Measurements from ENCODE around the gene LPIN1. TPM values are rescaled to one million over a fixed set of nuclear protein-coding genes. Genes with fewer than 3 reads are reported as not detected.
A peak's percentile ranks its signal among the peaks of the same experiment; 100 is the strongest.
"Not testable (repeated sequence)": the region's sequence is repeated elsewhere in the genome, so short reads cannot be mapped to it uniquely, and the experiment has no call there.

Gene LPIN1
- total RNA-seq, 1 donor from 2014 or later = 13.1 TPM

DNA sequence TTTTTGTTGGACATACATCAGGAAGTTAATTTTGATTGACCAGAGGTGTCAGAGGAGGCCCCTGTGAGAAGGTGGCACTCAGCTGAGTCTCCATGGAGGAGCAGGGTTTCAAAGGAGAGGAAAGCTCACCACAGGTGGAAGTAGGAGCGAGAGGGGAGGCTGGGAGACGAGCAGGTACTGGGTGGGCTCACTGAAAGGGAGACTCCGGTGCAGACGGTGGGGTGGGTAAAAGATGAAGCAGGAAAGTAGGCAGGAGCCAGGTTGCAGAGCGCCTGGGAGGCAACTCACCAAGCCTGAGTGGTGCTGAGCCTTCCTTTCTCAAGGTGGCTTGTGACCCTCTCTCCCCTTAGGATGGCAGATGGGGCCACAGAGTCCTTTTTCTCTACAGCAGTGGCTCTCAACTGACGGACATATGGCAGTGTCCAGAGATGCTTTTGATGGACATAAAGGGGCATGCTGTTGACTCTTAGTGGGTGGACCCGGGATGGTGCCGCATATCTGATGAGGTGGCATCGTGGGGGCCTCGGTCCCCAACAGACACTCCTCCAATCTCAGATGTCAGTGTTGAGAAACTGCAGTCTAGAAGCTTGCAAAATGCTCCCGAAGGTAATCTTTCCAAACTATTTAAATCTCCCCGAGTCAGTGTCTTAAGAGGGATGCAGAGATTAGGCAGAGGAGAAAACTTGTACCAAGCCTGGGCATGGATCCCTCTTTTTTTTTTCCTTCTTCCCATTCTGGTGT, 64.0 kb downstream of the LPIN1 start:
- DNase-seq (ENCODE audit: low read depth in 2 of 2) = no peak

DNA sequence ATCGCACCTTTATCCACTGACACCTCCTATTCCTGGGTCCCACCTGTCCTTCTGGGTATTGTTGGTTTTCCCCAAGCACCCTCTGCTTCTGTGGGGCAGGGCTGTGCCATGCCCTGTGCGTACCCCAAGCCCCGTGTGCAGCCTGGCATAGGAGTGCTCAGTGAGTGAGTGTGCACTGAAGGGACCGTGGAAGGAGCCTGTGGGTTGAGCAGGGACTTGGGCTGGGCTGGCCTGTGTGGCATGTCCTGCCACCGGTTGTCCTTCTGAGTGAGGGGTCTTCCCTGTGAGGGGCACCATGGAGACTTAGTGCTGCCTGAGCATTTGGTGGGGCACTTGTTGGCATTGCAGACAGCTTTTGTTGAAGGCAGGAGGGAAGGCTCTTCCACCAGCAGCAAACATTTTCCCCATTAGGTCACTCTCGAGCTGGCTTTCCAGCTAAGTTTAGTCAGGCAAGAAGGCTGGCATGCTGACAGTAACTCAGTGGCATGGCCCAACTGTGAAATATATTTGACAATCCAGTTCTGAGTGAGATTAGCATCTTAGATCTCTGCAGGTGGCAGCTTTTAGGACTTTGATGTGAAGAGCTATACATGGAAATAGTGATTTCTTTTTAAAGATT, 64.7 kb downstream of the LPIN1 start:
- DNase-seq (ENCODE audit: low read depth in 2 of 2) = no peak

DNA sequence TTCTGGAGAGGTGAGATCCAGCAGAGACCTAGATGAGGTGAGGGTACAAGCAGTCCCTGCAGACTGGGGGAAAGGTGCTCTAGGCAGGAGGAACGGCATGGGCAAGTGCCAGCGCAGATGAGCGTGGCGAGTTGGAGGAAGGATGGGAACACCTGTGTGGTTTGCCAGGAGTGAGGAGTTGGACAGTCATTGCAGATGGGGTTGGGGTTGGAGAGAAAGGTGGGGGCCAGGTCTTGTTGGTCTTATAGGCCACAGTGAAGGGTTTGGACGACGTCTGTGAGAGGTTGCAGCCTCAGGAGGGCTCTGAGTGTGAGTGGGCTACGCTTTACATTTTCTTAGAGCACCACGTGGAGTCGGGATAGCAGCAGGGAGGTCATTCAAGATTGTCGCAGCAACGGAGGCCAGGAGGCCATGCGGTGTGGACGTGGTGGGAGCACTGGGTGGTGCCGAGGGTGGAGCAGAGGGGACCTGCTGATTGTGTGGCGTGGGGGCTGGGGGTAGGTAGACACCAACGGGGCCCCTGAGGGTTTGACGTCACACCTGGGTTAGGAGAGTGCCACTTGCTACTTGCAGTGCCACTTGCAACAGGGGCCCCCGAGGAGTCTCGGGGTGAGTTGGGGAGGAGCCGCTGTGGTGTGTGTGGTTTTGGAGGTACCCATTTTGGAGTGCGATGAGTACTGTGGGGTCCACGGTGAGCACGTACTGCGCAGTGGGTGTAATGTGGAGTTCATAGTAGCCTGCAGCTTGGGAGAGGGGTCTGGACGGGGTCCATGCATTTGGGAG, 66.2 kb downstream of the LPIN1 start:
- DNase-seq (ENCODE audit: low read depth in 2 of 2) = no peak

- not testable (repeated sequence) for DNase-seq (ENCODE audit: low read depth in 2 of 2)
These were observed 66.9 kb downstream of the LPIN1 start for GRCh38 chr2:11813345-11813744.

DNA sequence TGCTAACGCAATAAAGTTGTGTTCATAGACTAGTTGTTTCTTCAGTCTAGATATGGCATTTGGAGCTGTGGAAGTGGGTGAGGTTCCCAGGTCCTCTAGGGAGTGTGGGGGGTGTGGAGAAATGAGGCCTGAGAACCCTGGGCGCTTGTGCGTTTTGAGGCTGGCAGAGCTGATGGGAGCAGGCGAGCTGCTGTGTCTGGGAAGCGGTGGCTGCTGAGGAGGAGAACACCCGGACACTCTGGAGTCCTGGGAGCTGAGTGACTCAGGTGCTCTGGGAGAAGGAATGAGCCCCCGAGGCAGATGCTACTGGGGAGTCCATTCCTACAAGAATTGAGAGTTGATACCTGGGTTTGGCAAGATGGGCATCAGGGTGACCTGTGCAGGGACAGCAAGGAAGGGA, 67.5 kb downstream of the LPIN1 start:
- no peak for DNase-seq (ENCODE audit: low read depth in 2 of 2)

DNA sequence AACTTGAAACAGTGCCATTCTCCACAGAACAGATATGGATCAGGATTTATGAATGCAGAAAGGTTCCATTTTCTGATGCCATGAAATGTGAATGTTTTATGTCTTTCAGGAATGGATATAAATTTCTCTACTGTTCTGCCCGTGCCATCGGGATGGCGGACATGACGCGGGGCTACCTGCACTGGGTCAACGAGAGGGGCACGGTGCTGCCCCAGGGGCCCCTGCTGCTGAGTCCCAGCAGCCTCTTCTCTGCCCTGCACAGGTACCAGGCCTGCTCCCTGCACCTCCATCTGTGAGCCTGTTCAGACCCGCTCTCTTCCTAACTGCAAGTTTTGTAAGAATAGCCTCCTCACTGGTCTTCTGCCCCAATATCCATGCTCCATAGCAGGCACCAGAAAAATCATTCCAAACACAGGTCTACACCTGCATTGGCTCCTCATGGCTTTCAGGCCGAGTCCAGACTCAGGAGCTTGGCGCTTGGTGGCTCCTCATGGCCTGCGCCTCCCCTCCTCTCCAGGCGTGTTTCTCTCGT, 68.6 kb downstream of the LPIN1 start:
- no peak for DNase-seq (ENCODE audit: low read depth in 2 of 2)

GRCh38 chr2:11816935-11817334, 70.5 kb downstream of the LPIN1 start:
- DNase-seq (ENCODE audit: low read depth in 2 of 2) = not testable (repeated sequence)

DNA sequence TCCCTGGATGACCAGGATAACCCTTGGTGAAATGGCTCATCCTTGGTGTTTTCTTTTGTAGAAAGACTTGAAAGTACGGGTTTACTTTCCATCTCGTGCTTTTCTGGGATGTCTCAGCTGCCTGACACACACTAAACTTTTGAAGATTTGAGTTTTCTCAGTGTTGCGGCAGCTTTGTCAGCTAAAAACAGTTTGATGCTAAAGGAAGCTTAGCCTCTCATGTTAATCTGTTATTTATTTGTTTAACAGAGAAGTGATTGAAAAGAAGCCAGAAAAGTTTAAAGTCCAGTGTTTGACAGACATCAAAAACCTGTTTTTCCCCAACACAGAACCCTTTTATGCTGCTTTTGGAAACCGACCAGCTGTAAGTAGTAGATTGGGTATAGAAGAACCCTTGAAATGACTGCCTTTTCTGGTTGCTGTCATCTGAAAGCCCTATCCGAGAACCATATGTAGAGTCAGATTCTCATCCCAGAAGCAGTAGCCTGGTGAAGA, 72.8 kb downstream of the LPIN1 start:
- no peak for DNase-seq (ENCODE audit: low read depth in 2 of 2)

GRCh38 chr2:11820650-11821049, 74.2 kb downstream of the LPIN1 start:
- DNase-seq (ENCODE audit: low read depth in 2 of 2) = no peak

DNA sequence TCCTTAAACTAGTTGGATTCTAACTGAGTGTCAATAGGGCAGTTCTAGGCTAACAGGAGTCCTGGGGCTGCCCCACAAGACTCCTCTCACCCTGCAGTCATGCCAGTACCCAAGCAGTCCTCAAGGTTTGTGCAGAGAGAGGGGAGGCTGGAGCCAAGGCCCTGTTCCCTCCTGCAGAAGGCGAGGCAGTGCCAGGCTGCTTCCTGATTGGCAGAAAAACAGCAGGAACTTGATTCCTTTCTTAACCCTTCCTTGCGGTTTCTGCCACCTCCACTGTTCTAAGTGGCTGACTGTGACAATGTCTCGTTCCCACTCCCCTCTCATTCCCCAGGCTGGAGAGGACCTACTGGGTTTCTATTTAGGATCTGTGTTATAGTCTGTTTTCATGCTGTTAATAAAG, 75.3 kb downstream of the LPIN1 start:
- DNase-seq (ENCODE audit: low read depth in 2 of 2) = no peak

DNA sequence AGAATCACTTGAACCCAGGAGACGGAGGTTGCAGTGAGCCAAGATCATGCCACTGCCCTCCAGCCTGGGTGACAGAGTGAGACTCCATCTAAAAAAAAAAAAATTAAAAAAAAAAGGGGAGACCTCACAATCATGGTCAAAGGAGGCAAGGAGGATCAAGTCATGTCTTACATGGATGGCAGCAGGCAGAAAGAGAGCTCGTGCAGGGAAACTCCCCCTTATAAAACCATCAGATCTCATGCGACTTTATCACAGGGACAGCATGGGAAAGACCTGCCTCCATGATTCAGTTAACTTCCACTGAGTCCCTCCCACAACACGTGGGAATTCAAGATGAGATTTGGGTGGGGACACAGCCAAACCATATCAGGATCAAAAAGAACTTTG, 75.9 kb downstream of the LPIN1 start:
- DNase-seq (ENCODE audit: low read depth in 2 of 2) = not testable (repeated sequence)

GRCh38 chr2:11822746-11823451, 76.5 kb downstream of the LPIN1 start:
- no peak for DNase-seq (ENCODE audit: low read depth in 2 of 2)

DNA sequence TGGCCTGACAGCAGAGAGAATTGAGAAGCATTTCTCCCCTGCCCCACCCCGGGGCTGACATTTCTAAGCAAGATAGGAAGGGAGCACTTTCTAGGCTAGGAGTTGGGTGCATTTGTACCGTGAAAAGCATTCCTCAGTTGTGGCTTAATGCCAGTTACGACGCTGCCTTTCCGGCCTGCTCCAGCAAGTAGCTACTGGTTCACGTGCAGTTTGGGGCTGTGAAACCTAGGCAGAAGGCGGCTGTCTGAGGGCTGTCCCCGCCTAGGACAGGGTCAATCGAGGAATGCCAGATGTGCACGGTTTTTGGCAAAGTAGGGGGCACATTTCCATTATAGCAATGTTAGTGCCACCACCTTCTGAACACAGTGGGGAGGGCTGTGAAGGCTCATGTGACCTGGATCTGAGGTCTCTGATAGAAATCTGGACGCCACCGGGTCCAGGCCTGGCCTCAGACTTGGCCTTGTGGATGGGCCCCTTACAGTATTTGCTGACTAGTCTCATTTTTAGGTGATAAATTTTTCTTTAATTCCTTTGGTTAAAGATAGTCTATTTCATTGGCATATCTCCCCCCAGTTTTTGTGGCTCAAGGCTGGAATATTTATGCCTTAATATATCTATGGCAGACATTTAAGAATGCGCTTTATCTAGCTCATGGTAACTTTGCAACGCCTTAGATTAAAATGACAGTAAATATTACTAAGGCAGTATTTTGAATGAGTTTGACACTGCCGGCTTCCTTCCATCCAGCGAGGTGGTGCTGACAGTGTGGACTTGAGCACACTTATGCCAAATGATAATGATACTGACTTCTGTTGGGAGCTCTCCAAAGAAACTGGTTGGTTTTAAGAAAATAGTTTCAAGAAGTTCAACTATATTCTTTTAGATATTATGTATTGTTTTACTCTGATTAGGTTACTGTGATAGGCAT, 78.7 kb downstream of the LPIN1 start:
- DNase-seq (ENCODE audit: low read depth in 2 of 2) = no peak

DNA sequence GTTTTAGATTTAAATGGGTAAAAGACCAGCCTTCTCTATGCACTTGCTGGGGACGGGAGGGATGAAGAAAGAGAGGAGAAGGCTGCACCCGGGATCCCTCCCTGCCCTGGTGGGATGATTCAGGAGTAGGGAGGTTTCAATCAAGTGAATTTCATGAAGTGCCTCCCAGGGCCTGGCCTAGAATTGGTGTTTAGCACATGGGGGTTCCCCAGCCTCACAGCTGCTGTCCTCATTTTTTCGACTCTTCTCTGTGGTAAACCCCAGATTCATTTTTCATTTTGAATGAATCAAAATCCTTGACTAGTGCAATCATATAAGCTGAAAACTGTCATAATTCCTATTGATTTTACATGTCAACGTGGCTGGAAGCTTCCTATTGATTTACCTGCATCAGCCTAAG, 81.1 kb downstream of the LPIN1 start:
- no peak for DNase-seq (ENCODE audit: low read depth in 2 of 2)

DNA sequence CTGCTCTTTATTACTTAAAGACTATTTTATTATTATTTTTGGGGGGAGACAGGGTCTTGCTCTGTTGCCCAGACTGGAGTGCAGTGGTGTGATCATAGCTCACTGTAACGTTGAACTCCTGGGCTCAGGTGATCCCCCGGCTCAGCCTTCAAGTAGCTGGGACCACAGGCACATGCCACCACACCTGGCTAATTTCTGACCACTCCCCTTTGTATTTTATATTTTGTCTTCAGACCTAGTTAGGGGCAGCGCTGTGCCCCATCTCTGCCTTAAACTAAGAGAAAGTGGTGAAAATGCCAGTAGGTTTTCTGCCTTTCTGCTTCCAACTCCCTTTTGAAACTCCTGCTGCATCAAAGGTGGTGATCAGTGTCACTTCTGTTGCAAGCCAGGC, 82.5 kb downstream of the LPIN1 start:
- DNase-seq (ENCODE audit: low read depth in 2 of 2) = no peak

- DNase-seq (ENCODE audit: low read depth in 2 of 2) = peak; percentile 58 to 81
These were observed 83.0 kb downstream of the LPIN1 start for GRCh38 chr2:11829324-11829946.

- peak; percentile 91 to 97 for DNase-seq (ENCODE audit: low read depth in 2 of 2)
These were observed 83.7 kb downstream of the LPIN1 start for GRCh38 chr2:11829947-11830707.

DNA sequence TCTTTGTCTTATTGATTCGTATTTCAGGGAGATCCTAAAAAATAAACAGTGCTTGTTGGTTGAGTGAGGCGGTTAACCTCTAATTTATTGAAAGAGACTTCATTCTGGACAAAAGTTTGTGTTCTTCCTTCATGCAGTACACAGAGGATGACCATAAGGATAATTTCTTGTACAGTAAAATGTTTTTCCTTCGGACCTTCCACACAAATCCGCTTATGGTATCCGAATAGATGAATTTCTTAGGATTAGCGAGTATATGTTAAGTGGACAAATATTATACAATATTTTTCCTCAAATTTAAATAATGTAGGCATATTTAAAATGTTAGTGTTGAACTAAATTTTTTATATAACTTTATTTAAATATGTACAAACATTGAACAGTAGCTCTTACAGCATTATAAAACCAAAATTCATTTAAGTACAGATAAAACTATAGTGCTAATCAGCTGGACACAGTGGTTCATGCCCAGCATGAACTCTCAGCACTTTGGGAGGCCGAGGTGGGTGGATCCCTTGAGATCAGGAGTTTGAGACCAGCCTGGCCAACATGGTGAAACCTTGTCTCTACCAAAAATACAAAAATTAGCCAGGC, 84.4 kb downstream of the LPIN1 start:
- DNase-seq (ENCODE audit: low read depth in 2 of 2) = no peak

GRCh38 chr2:11831415-11831814, 85.0 kb downstream of the LPIN1 start:
- DNase-seq (ENCODE audit: low read depth in 2 of 2) = no peak

All from lung microvascular endothelial cell (primary cell).